Transverse colon (tissue), 3 donors: ENCODE data around the gene PMPCA.

Experiments
- CTCF ChIP-seq, 5 experiments: fragments of 200-600 bp in 3 of 5; fragments of 450-650 bp in 2 of 5; sonication (generic) in 3 of 5; IDR thresholded peaks; 1 replicate in 2 of 5; 2 replicates in 3 of 5; pipeline ENCODE4 v1.5.1; 2016 to 2017; ENCODE audit warnings: antibody characterized with exemption in 5 of 5, inconsistent platforms in 3 of 5, mild to moderate bottlenecking in 2 of 5, moderate library complexity in 1 of 5
- EP300 ChIP-seq: sonication (generic); formaldehyde crosslinking; IDR thresholded peaks from one replicate; pipeline ENCODE4 v1.6.1; 2017; ENCODE audit warnings: antibody characterized with exemption, low read depth
- POLR2A ChIP-seq: fragments of 450-650 bp; IDR thresholded peaks from one replicate; pipeline ENCODE4 v1.6.1; 2016; ENCODE audit warnings: antibody characterized with exemption, mild to moderate bottlenecking, moderate library complexity

GRCh38 chr9:136434580-136435169 is 24.2 kb downstream of the PMPCA start:
- TF ChIP-seq CTCF (IDR thresholded peaks at IDR 0.05) (no peak), POLR2A (no peak), EP300 (no peak)
